Endometrium (tissue), 2 donors: ENCODE data around the gene CYP2J2.
"Not testable (repeated sequence)": the region's sequence is repeated elsewhere in the genome, so short reads cannot be mapped to it uniquely, and the experiment has no call there.

Source experiments
- FAIRE-seq: peaks from 2 replicates; lab custom pipeline; 2012; peaks lifted over from hg19 to GRCh38; lab: Jason Lieb, UNC
- donor health status: control.
- donor health status: control.

CYP2J2 gene

GRCh38 chr1:59857679-59858354 lies 68.8 kb downstream of the CYP2J2 start:
- no peak for FAIRE-seq

- no peak for FAIRE-seq
Measured at GRCh38 chr1:59856725-59857338, 69.7 kb downstream of the CYP2J2 start.

- FAIRE-seq: not testable (repeated sequence)
Measured at GRCh38 chr1:59855297-59855696, 71.3 kb downstream of the CYP2J2 start.

GRCh38 chr1:59852117-59852516 lies 74.5 kb downstream of the CYP2J2 start:
- no peak for FAIRE-seq

GRCh38 chr1:59846895-59847282 lies 79.7 kb downstream of the CYP2J2 start:
- no peak for FAIRE-seq

GRCh38 chr1:59846209-59846894 lies 80.2 kb downstream of the CYP2J2 start:
- FAIRE-seq: no peak

GRCh38 chr1:59845091-59845490 lies 81.5 kb downstream of the CYP2J2 start:
- no peak for FAIRE-seq
